Neuronal stem cell (in vitro differentiated cells): Measurements from ENCODE around the gene FNDC11.

Experiments
- DNase-seq: peaks from one replicate; pipeline ENCODE4 v3.0.0-alpha.2; 2013; ENCODE audit warnings: low spot score
- H2AFZ ChIP-seq: one replicate; pipeline ENCODE4 v1.6.1; 2013; ENCODE audit warnings: mild to moderate bottlenecking, low read length, inconsistent platforms
- H2AK5ac ChIP-seq: 2 replicates; pipeline ENCODE4 v1.6.1; 2013; ENCODE audit warnings: low read depth, mild to moderate bottlenecking, inconsistent platforms, low read length, moderate library complexity, mixed read lengths
- H2BK120ac ChIP-seq: 2 replicates; pipeline ENCODE4 v1.6.1; 2013; ENCODE audit warnings: low read depth, mild to moderate bottlenecking, inconsistent platforms, low read length, moderate library complexity, mixed read lengths
- H2BK12ac ChIP-seq: one replicate; pipeline ENCODE4 v1.6.1; 2013; ENCODE audit warnings: low read length, inconsistent platforms
- H2BK15ac ChIP-seq: 2 replicates; pipeline ENCODE4 v1.6.1; 2013; ENCODE audit warnings: mild to moderate bottlenecking, low read length, inconsistent platforms, mixed read lengths
- H2BK5ac ChIP-seq: one replicate; pipeline ENCODE4 v1.6.1; 2013; ENCODE audit warnings: inconsistent platforms, mild to moderate bottlenecking, low read length, moderate library complexity
- H3K14ac ChIP-seq: one replicate; pipeline ENCODE4 v1.6.1; 2013; ENCODE audit warnings: low read length, inconsistent platforms
- H3K18ac ChIP-seq: 2 replicates; pipeline ENCODE4 v1.6.1; 2013; ENCODE audit warnings: low read length, inconsistent platforms
- H3K23ac ChIP-seq: 2 replicates; pipeline ENCODE4 v1.6.1; 2013; ENCODE audit warnings: low read depth, mild to moderate bottlenecking, mixed read lengths, low read length, inconsistent platforms; ENCODE audit not compliant: poor library complexity
- H3K27ac ChIP-seq: replicated peaks from 3 replicates; pipeline ENCODE4 v1.5.1; 2013; ENCODE audit warnings: low read length, inconsistent platforms
- H3K27me3 ChIP-seq, 3 experiments: 2 replicates each; pipeline ENCODE4 v1.6.1; 2013; ENCODE audit warnings: low read length in 3 of 3, mild to moderate bottlenecking in 2 of 3, inconsistent platforms in 1 of 3, low read depth in 1 of 3, mixed read lengths in 1 of 3, moderate library complexity in 1 of 3; ENCODE audit not compliant: control insufficient read depth in 3 of 3, insufficient read depth in 3 of 3
- H3K36me3 ChIP-seq, 2 donors: replicated peaks in 1 of 2; 2 replicates each; pipeline ENCODE4 v1.6.1; 2013; ENCODE audit warnings: low read length in 2 of 2; ENCODE audit not compliant: control insufficient read depth in 2 of 2, insufficient read depth in 2 of 2
- H3K4ac ChIP-seq: 2 replicates; pipeline ENCODE4 v1.6.1; 2013; ENCODE audit warnings: inconsistent platforms, mild to moderate bottlenecking, low read length, moderate library complexity
- H3K4me1 ChIP-seq, 2 donors: 1 replicate in 1 of 2; 2 replicates in 1 of 2; pipeline ENCODE4 v1.6.1; 2013; ENCODE audit warnings: low read length in 2 of 2, low read depth in 1 of 2; ENCODE audit not compliant: control insufficient read depth in 2 of 2, insufficient read depth in 1 of 2
- H3K4me2 ChIP-seq: one replicate; pipeline ENCODE4 v1.6.1; 2013; ENCODE audit warnings: mild to moderate bottlenecking, low read length, inconsistent platforms; ENCODE audit not compliant: insufficient read depth, poor library complexity, severe bottlenecking
- H3K4me3 ChIP-seq, 2 donors: 2 replicates each; pipeline ENCODE4 v1.5.1; 2013; ENCODE audit warnings: low read length in 2 of 2, mild to moderate bottlenecking in 2 of 2, inconsistent platforms in 1 of 2, moderate library complexity in 1 of 2
- H3K79me1 ChIP-seq: one replicate; pipeline ENCODE4 v1.6.1; 2013; ENCODE audit warnings: low read depth, mild to moderate bottlenecking, inconsistent platforms, low read length, moderate library complexity
- H3K9ac ChIP-seq: one replicate; pipeline ENCODE4 v1.6.1; 2013; ENCODE audit warnings: mild to moderate bottlenecking, low read depth, low read length, inconsistent platforms; ENCODE audit not compliant: poor library complexity
- H3K9me3 ChIP-seq, 2 donors: replicated peaks in 1 of 2; 2 replicates each; pipeline versions ENCODE3 to v1.6.1; 2013; ENCODE audit warnings: low read length in 2 of 2, mild to moderate bottlenecking in 2 of 2, inconsistent platforms in 1 of 2, low read depth in 1 of 2, mixed read lengths in 1 of 2, moderate library complexity in 1 of 2; ENCODE audit not compliant: control insufficient read depth in 2 of 2, insufficient read depth in 1 of 2
- H4K8ac ChIP-seq: one replicate; pipeline ENCODE4 v1.6.1; 2013; ENCODE audit warnings: low read depth, mild to moderate bottlenecking, inconsistent platforms, low read length, moderate library complexity
- H4K91ac ChIP-seq: one replicate; pipeline ENCODE4 v1.6.1; 2013; ENCODE audit warnings: low read length, low read depth, mild to moderate bottlenecking, inconsistent platforms; ENCODE audit not compliant: poor library complexity
- WGBS, 2 donors: extraction: QIAGEN DNeasy Blood & Tissue Kit; methylation state at CpG; one replicate each; pipeline ENCODE4 v1.1.7; 2013; ENCODE audit warnings: missing lambda C conversion rate in 2 of 2, mixed read lengths in 1 of 2; ENCODE audit not compliant: insufficient read length in 2 of 2, insufficient replicate concordance in 1 of 2; ENCODE audit errors: extremely low coverage in 2 of 2; 5-methylcytosine and 5-hydroxymethylcytosine counted together

FNDC11 gene

DNA sequence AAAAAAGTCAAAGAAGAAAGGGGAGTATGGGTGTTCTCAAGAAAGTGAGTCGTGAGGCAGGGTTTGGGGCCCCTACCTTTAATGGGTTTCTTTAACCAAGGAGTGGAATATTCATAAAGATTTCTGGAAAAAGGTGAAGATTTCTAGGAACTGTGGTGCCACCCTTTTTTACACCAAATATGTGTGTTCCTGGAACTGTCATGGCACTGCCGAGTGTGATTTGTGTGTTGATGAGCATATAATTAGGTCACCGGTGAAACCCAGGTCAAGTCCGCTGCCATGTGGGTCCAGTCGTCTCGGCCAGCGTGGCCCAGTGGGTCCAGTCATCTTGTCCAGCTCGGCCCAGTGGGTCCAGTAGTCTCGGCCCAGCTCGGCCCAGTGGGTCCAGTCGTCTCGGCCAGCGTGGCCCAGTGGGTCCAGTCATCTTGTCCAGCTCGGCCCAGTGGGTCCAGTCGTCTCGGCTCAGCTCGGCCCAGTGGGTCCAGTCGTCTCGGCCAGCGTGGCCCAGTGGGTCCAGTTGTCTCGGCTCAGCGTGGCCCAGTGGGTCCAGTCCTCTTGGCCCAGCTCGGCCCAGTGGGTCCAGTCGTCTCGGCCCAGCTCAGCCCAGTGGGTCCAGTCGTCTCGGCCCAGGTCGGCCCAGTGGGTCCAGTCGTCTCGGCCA is 46.7 kb upstream of the FNDC11 start:
- Histone ChIP-seq H2AK5ac (no peak overlapping the region), H3K9me3 (peaks cover 9 to 27% of the 10 kb centered on the region in 2 donors), H2BK12ac (no peak overlapping the region), H3K36me3 (no peaks in the 10 kb centered on the region), H2BK5ac (no peak overlapping the region), H4K8ac (no peak overlapping the region), H3K27ac (no peak overlapping the region), H3K23ac (no peak overlapping the region), H2BK15ac (no peak overlapping the region), H3K79me1 (no peaks in the 10 kb centered on the region), H3K4me2 (no peak overlapping the region), H3K14ac (no peak overlapping the region), H3K4me1 (peaks cover 2 to 11% of the 10 kb centered on the region in 2 donors), H3K27me3 (peaks cover 0 to 2% (median 0%) of the 10 kb centered on the region in 3 experiments), H3K4me3 (no peak overlapping the region), H3K18ac (no peak overlapping the region), H3K4ac (no peak overlapping the region), H4K91ac (no peak overlapping the region), H2BK120ac (no peak overlapping the region), H2AFZ (no peak overlapping the region), H3K9ac (no peak overlapping the region)
- WGBS, 2 donors = no CpG with 5 or more reads among the region's 30 CpGs
- DNase-seq = no peak

GRCh38 chr20:63508072-63508768 is 45.7 kb upstream of the FNDC11 start:
- Histone ChIP-seq H2BK5ac (no peak overlapping the region), H2BK15ac (no peak overlapping the region), H3K14ac (no peak overlapping the region), H2AFZ (no peak overlapping the region), H3K4me2 (no peak overlapping the region), H3K4me3 (peak overlapping the region in 1 of 2 donors; percentile 20), H3K23ac (no peak overlapping the region), H2AK5ac (no peak overlapping the region), H3K9me3 (peaks cover 9 to 27% of the 10 kb centered on the region in 2 donors), H3K36me3 (no peaks in the 10 kb centered on the region), H3K27me3 (peaks cover 0 to 5% (median 0%) of the 10 kb centered on the region in 3 experiments), H2BK120ac (no peak overlapping the region), H3K27ac (no peak overlapping the region), H3K79me1 (no peaks in the 10 kb centered on the region), H2BK12ac (no peak overlapping the region), H3K9ac (no peak overlapping the region), H3K18ac (no peak overlapping the region), H4K91ac (no peak overlapping the region), H3K4ac (no peak overlapping the region), H4K8ac (no peak overlapping the region), H3K4me1 (peaks cover 0 to 2% of the 10 kb centered on the region in 2 donors)
- DNase-seq = no peak
- WGBS, 2 donors = no CpG with 5 or more reads among the region's 33 CpGs

DNA sequence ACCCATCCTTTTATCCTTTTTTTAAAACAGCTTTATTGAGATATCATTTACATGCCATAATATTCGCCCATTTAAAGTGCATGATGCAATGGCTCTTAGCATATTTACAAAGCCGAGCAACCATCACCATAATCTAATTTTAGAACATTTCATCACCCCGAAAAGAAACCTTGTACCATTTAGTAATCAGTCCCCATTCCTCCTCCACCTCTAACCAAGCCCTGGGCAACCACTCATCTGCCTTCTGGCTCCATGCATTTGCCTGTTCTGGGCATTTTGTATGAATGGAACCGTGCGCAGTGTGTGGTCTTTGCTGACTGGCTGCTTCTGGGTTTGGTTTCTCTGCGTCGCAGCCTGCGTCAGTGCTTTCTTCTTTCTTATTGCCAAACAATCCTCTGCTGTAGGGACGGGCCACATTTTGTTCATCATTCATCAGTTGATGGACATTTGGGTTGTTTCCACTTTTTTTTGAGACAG is 44.8 kb upstream of the FNDC11 start:
- WGBS, 2 donors = no CpG with 5 or more reads among the region's 9 CpGs
- no peak overlapping the region for H3K4me3 ChIP-seq

GRCh38 chr20:63513207-63513606 is 40.8 kb upstream of the FNDC11 start:
- Histone ChIP-seq H3K18ac (no peak overlapping the region), H2BK120ac (no peak overlapping the region), H3K9me3 (peaks cover 2 to 7% of the 10 kb centered on the region in 2 donors), H3K23ac (no peak overlapping the region), H2BK15ac (no peak overlapping the region), H4K8ac (no peak overlapping the region), H4K91ac (no peak overlapping the region), H3K4me2 (no peak overlapping the region), H2AFZ (no peak overlapping the region), H2BK5ac (no peak overlapping the region), H3K79me1 (peaks cover 3% of the 10 kb centered on the region), H2BK12ac (no peak overlapping the region), H3K36me3 (peaks cover 0 to 14% of the 10 kb centered on the region in 2 donors), H3K4me1 (no peaks in the 10 kb centered on the region), H3K14ac (no peak overlapping the region), H2AK5ac (no peak overlapping the region), H3K4ac (no peak overlapping the region), H3K9ac (no peak overlapping the region), H3K27me3 (peaks cover 0 to 3% (median 0%) of the 10 kb centered on the region in 3 experiments), H3K27ac (no peak overlapping the region), H3K4me3 (no peak overlapping the region)
- no CpG with 5 or more reads among the region's 3 CpGs for WGBS, 2 donors
- no peak for DNase-seq

More for the DNA sequence above, 44.8 kb upstream of the FNDC11 start:
- H2BK15ac ChIP-seq = no peak overlapping the region
- H2AFZ ChIP-seq = no peak overlapping the region
- H2BK120ac ChIP-seq = no peak overlapping the region
- H4K8ac ChIP-seq = no peak overlapping the region
- no peak overlapping the region for H3K27ac ChIP-seq
- no peaks in the 10 kb centered on the region for H3K36me3 ChIP-seq
- no peak overlapping the region for H3K14ac ChIP-seq
- H3K27me3 ChIP-seq = peaks cover 0 to 5% (median 0%) of the 10 kb centered on the region in 3 experiments
- H3K4me1 ChIP-seq = no peaks in the 10 kb centered on the region
- no peak overlapping the region for H2BK5ac ChIP-seq
- H3K23ac ChIP-seq = no peak overlapping the region
- H3K4ac ChIP-seq = no peak overlapping the region
- DNase-seq = no peak
- no peak overlapping the region for H4K91ac ChIP-seq
- no peak overlapping the region for H3K18ac ChIP-seq
- H3K9me3 ChIP-seq = peaks cover 9 to 27% of the 10 kb centered on the region in 2 donors
- no peaks in the 10 kb centered on the region for H3K79me1 ChIP-seq
- no peak overlapping the region for H3K4me2 ChIP-seq
- H2AK5ac ChIP-seq = no peak overlapping the region
- H2BK12ac ChIP-seq = no peak overlapping the region
- no peak overlapping the region for H3K9ac ChIP-seq
